Activated B cell treated with CpG ODN at 0.5 μM for 24 hours (primary cell): ENCODE data around the gene C1orf105. TPM values are rescaled to one million over a fixed set of nuclear protein-coding genes. Genes with fewer than 3 reads are reported as not detected.

ENCODE experiments used
- ATAC-seq: fragments of 200-7000 bp; cut with Tn5 transposase; one replicate; pipeline ENCODE4 v1.10.0; 2021; ENCODE audit warnings: low read depth, mild to moderate bottlenecking, moderate library complexity
- CTCF ChIA-PET: fragments of 350-600 bp; sonication (Branson Sonifier 250); formaldehyde crosslinking; loops from one replicate; lab custom pipeline; 2021; ENCODE audit warnings: antibody characterized with exemption; lab: Charles Lee
- POLR2A ChIA-PET: fragments of 350-600 bp; sonication (Branson Sonifier 250); formaldehyde crosslinking; loops from one replicate; lab custom pipeline; 2021; ENCODE audit warnings: antibody characterized with exemption; lab: Charles Lee
- DNase-seq: peaks from one replicate; pipeline ENCODE4 v3.0.0; 2022
- H3K27ac Mint-ChIP-seq: one replicate; pipeline ENCODE4 v1.8.0; 2020; ENCODE audit warnings: mixed read lengths
- H3K27me3 Mint-ChIP-seq: one replicate; pipeline ENCODE4 v1.8.0; 2021; ENCODE audit warnings: mixed read lengths
- H3K36me3 Mint-ChIP-seq: one replicate; pipeline ENCODE4 v1.8.0; 2021; ENCODE audit warnings: low read depth, mixed read lengths
- H3K4me1 Mint-ChIP-seq: one replicate; pipeline ENCODE4 v1.8.0; 2021; ENCODE audit warnings: mixed read lengths
- H3K4me3 Mint-ChIP-seq: one replicate; pipeline ENCODE4 v1.8.0; 2020; ENCODE audit warnings: mild to moderate bottlenecking, mixed read lengths
- H3K9me3 Mint-ChIP-seq: one replicate; pipeline ENCODE4 v1.8.0; 2020; ENCODE audit warnings: mixed read lengths
- intact Hi-C: fragments of 100-400 bp; cut with micrococcal nuclease; formaldehyde crosslinking; loops from one replicate; pipeline ENCODE4 v1.15.1; 2024
- total RNA-seq: library from RNA; stranded (reverse); gene quantifications from 2 replicates; pipeline ENCODE4 v1.2.3, GENCODE V29; 2022
- TF ChIP-seq, protein P1 (sequence below): fragments of 200-600 bp; IDR thresholded peaks from one replicate; pipeline ENCODE4 v1.8.0; 2022; ENCODE audit warnings: antibody characterized with exemption, mild to moderate bottlenecking

The C1orf105 gene
- total RNA-seq, 1 donor from 2014 or later: not detected

DNA sequence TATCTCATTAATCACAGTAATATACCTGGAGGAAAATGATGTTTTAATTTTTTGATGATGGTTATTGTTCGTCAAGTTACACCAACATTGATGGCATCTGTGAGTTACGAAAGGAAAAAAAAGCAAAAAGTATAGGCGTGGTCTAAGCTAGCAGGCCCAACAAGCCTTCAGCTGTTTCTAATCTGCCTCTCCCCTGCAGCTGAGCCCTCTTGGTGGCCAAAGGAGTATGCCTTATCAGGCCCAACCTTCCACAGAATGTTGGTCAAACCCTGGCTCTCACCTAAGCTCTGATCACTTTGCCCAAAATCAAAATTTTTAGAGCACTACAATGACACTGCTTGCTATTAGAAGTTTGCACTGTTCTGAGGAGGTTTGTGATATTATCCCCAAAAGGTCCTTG is 4.9 kb downstream of the C1orf105 start:
- Mint-ChIP-seq H3K4me1 (peaks cover 2% of the 10 kb centered on the region), H3K9me3 (no peaks in the 10 kb centered on the region), H3K27me3 (no peaks in the 10 kb centered on the region), H3K36me3 (no peaks in the 10 kb centered on the region), H3K27ac (no peak overlapping the region), H3K4me3 (no peak overlapping the region)
- DNase-seq (no peak), ATAC-seq (no peak)
- TF ChIP-seq, protein P1, sequence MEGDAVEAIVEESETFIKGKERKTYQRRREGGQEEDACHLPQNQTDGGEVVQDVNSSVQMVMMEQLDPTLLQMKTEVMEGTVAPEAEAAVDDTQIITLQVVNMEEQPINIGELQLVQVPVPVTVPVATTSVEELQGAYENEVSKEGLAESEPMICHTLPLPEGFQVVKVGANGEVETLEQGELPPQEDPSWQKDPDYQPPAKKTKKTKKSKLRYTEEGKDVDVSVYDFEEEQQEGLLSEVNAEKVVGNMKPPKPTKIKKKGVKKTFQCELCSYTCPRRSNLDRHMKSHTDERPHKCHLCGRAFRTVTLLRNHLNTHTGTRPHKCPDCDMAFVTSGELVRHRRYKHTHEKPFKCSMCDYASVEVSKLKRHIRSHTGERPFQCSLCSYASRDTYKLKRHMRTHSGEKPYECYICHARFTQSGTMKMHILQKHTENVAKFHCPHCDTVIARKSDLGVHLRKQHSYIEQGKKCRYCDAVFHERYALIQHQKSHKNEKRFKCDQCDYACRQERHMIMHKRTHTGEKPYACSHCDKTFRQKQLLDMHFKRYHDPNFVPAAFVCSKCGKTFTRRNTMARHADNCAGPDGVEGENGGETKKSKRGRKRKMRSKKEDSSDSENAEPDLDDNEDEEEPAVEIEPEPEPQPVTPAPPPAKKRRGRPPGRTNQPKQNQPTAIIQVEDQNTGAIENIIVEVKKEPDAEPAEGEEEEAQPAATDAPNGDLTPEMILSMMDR: no peak
- intact Hi-C loops: no loop called here
- CTCF ChIA-PET: no interaction called here
- POLR2A ChIA-PET: no interaction called here

DNA sequence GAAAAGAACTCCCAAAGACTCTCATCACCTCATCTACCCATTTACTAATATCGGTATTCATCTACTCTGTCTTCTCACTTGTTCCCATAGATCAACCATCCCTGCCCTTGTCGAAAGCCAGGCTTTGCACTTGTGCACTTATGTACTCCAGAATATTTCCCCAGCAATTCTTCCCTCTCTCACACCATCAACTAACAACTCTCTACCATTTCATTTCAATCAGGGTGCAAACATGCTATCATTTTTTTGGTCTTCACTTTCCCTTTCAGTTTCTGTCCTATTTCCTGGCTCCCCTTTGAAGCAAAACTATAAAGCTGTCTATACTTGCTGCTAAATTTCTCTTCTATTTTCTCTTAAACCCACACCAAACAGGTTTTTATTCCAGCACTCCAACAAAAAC is 6.7 kb downstream of the C1orf105 start:
- peaks cover 10% of the 10 kb centered on the region for H3K4me1 Mint-ChIP-seq
- H3K36me3 Mint-ChIP-seq: peaks cover 2% of the 10 kb centered on the region
- no peaks in the 10 kb centered on the region for H3K9me3 Mint-ChIP-seq
- ChIA-PET POLR2A (no interaction called here), CTCF (interaction anchor here (1.1 to 6.1 kb wide), 3 partner anchors 17 to 627 kb away, joined by 3 to 50 read pairs (median 3); no protein-coding TSS in a partner anchor)
- H3K27me3 Mint-ChIP-seq: no peaks in the 10 kb centered on the region
- TF ChIP-seq, protein P1: no peak
- ATAC-seq (no peak), DNase-seq (no peak)
- intact Hi-C loops: no loop called here
- H3K27ac Mint-ChIP-seq: no peak overlapping the region
- no peak overlapping the region for H3K4me3 Mint-ChIP-seq

DNA sequence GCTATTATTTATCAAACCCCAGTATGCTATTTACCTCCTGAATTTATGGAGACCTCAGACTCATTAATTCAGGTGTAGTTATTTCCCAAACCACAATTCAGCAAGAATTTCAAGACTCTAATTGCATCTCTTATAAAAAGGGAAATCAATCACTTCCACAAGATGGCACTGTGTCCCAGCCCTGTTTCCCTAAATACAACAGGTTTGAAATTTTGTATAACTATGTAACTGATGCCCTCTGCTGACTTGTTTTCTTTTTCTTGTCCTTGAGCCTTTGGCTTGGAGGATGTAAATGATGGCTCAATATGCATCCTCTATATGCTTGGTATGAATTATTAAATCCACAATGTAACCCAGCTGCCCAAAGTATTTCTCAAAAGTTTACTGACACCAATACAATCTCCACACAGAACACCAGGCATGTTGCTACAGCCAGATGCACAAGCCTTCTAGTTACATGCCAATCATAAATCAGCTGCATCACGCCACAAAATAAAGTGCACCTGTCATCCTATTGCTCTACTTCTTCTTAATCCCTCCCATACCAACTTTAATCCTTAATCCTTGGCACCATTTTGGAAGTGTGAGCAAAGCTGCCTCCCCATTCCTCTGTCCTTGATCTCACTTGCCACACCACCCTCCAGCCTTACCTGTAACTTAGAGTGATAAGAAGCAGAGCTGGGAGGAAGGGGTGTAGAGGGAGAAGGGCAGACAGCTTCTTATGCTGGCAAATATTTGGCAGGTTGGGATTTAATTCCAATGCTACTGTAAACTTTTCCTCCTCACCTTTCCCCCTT is 9.0 kb downstream of the C1orf105 start:
- Mint-ChIP-seq H3K27ac (no peak overlapping the region), H3K27me3 (no peaks in the 10 kb centered on the region), H3K36me3 (peaks cover 8% of the 10 kb centered on the region), H3K4me3 (no peak overlapping the region), H3K4me1 (peaks cover 13% of the 10 kb centered on the region), H3K9me3 (no peaks in the 10 kb centered on the region)
- no peak for DNase-seq
- intact Hi-C loops: loop anchor here (1.0 to 2.0 kb wide), 5 partner anchors 15 to 628 kb away; partner anchors contain the start of gene PIGC
- CTCF ChIA-PET: interaction anchor here (0.6 to 6.1 kb wide), 10 partner anchors 10 to 628 kb away, joined by 3 to 50 read pairs (median 4); partner anchors contain the start of gene PIGC
- POLR2A ChIA-PET: no interaction called here
- peak; percentile 67 for ATAC-seq
- TF ChIP-seq, protein P1: no peak

DNA sequence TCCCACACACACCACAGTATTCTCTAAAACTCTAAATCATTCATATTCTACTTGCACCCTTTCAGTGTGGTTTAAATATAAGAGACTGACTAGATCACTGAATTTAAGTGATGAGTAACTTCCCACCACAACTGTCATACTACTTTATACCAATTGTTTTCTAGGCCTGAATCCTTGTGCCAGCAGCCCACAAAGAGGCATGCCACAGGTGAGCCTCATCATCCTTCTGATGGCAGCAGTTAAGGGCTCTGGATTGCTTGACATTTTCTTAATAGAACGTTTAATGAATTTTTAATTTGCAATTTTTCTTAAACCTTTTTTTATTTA is 9.6 kb downstream of the C1orf105 start:
- Mint-ChIP-seq H3K36me3 (peaks cover 8% of the 10 kb centered on the region), H3K27ac (no peak overlapping the region), H3K4me3 (no peak overlapping the region), H3K4me1 (peaks cover 13% of the 10 kb centered on the region), H3K9me3 (no peaks in the 10 kb centered on the region), H3K27me3 (no peaks in the 10 kb centered on the region)
- TF ChIP-seq, protein P1: no peak
- POLR2A ChIA-PET: no interaction called here
- intact Hi-C loops: no loop called here
- ATAC-seq (no peak), DNase-seq (no peak)
- CTCF ChIA-PET: interaction anchor here (0.6 to 6.1 kb wide), 9 partner anchors 9 to 629 kb away, joined by 3 to 50 read pairs (median 4); partner anchors contain the start of gene PIGC

DNA sequence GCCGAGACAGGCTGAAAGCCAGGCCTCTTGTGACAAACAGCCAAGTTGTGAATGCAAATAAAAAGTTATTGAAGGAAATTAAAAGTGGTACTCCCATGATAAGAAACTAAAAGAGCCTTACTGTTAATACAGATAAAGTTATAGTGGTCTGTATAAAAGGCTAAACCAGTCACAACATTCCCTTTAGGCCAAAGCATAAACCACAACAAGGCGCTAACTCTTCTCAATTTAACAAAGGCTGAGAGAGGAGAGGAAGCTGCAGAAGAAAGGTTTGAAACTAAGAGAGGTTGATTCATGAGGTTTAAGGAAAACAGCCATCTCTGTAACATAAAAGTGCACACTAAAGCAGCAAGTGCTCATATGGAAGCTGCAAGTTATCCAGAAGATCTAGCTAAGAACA is 10.7 kb downstream of the C1orf105 start:
- H3K4me1 Mint-ChIP-seq: peaks cover 13% of the 10 kb centered on the region
- intact Hi-C loops: no loop called here
- CTCF ChIA-PET: interaction anchor here (6.1 kb wide), 1 partner anchor 428 kb away, joined by 50 read pairs; no protein-coding TSS in a partner anchor
- DNase-seq (no peak), ATAC-seq (no peak)
- H3K36me3 Mint-ChIP-seq: peaks cover 8% of the 10 kb centered on the region
- no peaks in the 10 kb centered on the region for H3K27me3 Mint-ChIP-seq
- POLR2A ChIA-PET: interaction anchor here (0.6 kb wide), 1 partner anchor 323 kb away, joined by 3 read pairs; no protein-coding TSS in a partner anchor
- no peak overlapping the region for H3K27ac Mint-ChIP-seq
- TF ChIP-seq, protein P1: no peak
- H3K9me3 Mint-ChIP-seq: no peaks in the 10 kb centered on the region
- H3K4me3 Mint-ChIP-seq: no peak overlapping the region
